ENCODE measurements around the gene PAM. TPM values are rescaled to one million over a fixed set of nuclear protein-coding genes. Genes with fewer than 3 reads are reported as not detected.
"Not testable (repeated sequence)": the region's sequence is repeated elsewhere in the genome, so short reads cannot be mapped to it uniquely, and the experiment has no call there.

Gene PAM
- total and polyA plus RNA-seq, 2 donors, result 22.1 to 76.3 TPM

- H3K36me3 ChIP-seq (ENCODE audit: control insufficient read depth in 2 of 2, insufficient read depth in 2 of 2, low read length in 1 of 2), result no peaks in the 10 kb centered on the region
- no peaks in the 10 kb centered on the region for H3K9me3 ChIP-seq (ENCODE audit: control insufficient read depth in 2 of 2, insufficient read depth in 1 of 2, low read length in 1 of 2)
- 97% methylated on average over 3 of the region's 3 CpGs for WGBS
- no peak overlapping the region for H3K4me3 ChIP-seq (ENCODE audit: low read length in 2 of 2)
- DNase-seq (ENCODE audit: low read depth in 6 of 9, low spot score in 9 of 9), result no peak
- no peaks in the 10 kb centered on the region for H3K27me3 ChIP-seq (ENCODE audit: control insufficient read depth in 2 of 2, insufficient read depth in 1 of 2, low read length in 1 of 2)
- no peaks in the 10 kb centered on the region for H3K4me1 ChIP-seq (ENCODE audit: control insufficient read depth in 2 of 2, insufficient read depth in 2 of 2, low read length in 2 of 2)
- no peak overlapping the region for H3K27ac ChIP-seq (ENCODE audit: low read depth in 1 of 2, low read length in 1 of 2)
Measured at GRCh38 chr5:102770803-102771202, 15.7 kb downstream of the PAM start.

GRCh38 chr5:102771435-102771834, 16.3 kb downstream of the PAM start:
- Histone ChIP-seq H3K9me3 (ENCODE audit: control insufficient read depth in 2 of 2, insufficient read depth in 1 of 2, low read length in 1 of 2) (no peaks in the 10 kb centered on the region), H3K36me3 (ENCODE audit: control insufficient read depth in 2 of 2, insufficient read depth in 2 of 2, low read length in 1 of 2) (no peaks in the 10 kb centered on the region), H3K4me3 (ENCODE audit: low read length in 2 of 2) (no peak overlapping the region), H3K27ac (ENCODE audit: low read depth in 1 of 2, low read length in 1 of 2) (no peak overlapping the region), H3K27me3 (ENCODE audit: control insufficient read depth in 2 of 2, insufficient read depth in 1 of 2, low read length in 1 of 2) (no peaks in the 10 kb centered on the region), H3K4me1 (ENCODE audit: control insufficient read depth in 2 of 2, insufficient read depth in 2 of 2, low read length in 2 of 2) (no peaks in the 10 kb centered on the region)
- no peak for DNase-seq (ENCODE audit: low read depth in 6 of 9, low spot score in 9 of 9)

- 95% methylated on average over 1 of the region's 1 CpG for WGBS
- Histone ChIP-seq H3K36me3 (ENCODE audit: control insufficient read depth in 2 of 2, insufficient read depth in 2 of 2, low read length in 1 of 2) (no peaks in the 10 kb centered on the region), H3K27me3 (ENCODE audit: control insufficient read depth in 2 of 2, insufficient read depth in 1 of 2, low read length in 1 of 2) (no peaks in the 10 kb centered on the region), H3K27ac (ENCODE audit: low read depth in 1 of 2, low read length in 1 of 2) (no peak overlapping the region), H3K4me1 (ENCODE audit: control insufficient read depth in 2 of 2, insufficient read depth in 2 of 2, low read length in 2 of 2) (no peaks in the 10 kb centered on the region), H3K4me3 (ENCODE audit: low read length in 2 of 2) (no peak overlapping the region), H3K9me3 (ENCODE audit: control insufficient read depth in 2 of 2, insufficient read depth in 1 of 2, low read length in 1 of 2) (no peaks in the 10 kb centered on the region)
- no peak for DNase-seq (ENCODE audit: low read depth in 6 of 9, low spot score in 9 of 9)
Measured at GRCh38 chr5:102772273-102772672, 17.2 kb downstream of the PAM start.

- DNase-seq (ENCODE audit: low read depth in 6 of 9, low spot score in 9 of 9), result no peak
- no peak overlapping the region for H3K4me3 ChIP-seq (ENCODE audit: low read length in 2 of 2)
- no peaks in the 10 kb centered on the region for H3K36me3 ChIP-seq (ENCODE audit: control insufficient read depth in 2 of 2, insufficient read depth in 2 of 2, low read length in 1 of 2)
- WGBS, result 74% methylated on average over 1 of the region's 1 CpG
- H3K27ac ChIP-seq (ENCODE audit: low read depth in 1 of 2, low read length in 1 of 2), result no peak overlapping the region
- no peaks in the 10 kb centered on the region for H3K4me1 ChIP-seq (ENCODE audit: control insufficient read depth in 2 of 2, insufficient read depth in 2 of 2, low read length in 2 of 2)
- no peaks in the 10 kb centered on the region for H3K27me3 ChIP-seq (ENCODE audit: control insufficient read depth in 2 of 2, insufficient read depth in 1 of 2, low read length in 1 of 2)
- H3K9me3 ChIP-seq (ENCODE audit: control insufficient read depth in 2 of 2, insufficient read depth in 1 of 2, low read length in 1 of 2), result no peaks in the 10 kb centered on the region
Measured at GRCh38 chr5:102773133-102773532, 18.0 kb downstream of the PAM start.

GRCh38 chr5:102775756-102776155, 20.7 kb downstream of the PAM start:
- not testable (repeated sequence) for H3K9me3 ChIP-seq (ENCODE audit: control insufficient read depth in 2 of 2, insufficient read depth in 1 of 2, low read length in 1 of 2); H3K4me1 ChIP-seq (ENCODE audit: control insufficient read depth in 2 of 2, insufficient read depth in 2 of 2, low read length in 2 of 2); H3K27ac ChIP-seq (ENCODE audit: low read depth in 1 of 2, low read length in 1 of 2); H3K4me3 ChIP-seq (ENCODE audit: low read length in 2 of 2); DNase-seq (ENCODE audit: low read depth in 6 of 9, low spot score in 9 of 9); H3K36me3 ChIP-seq (ENCODE audit: control insufficient read depth in 2 of 2, insufficient read depth in 2 of 2, low read length in 1 of 2); H3K27me3 ChIP-seq (ENCODE audit: control insufficient read depth in 2 of 2, insufficient read depth in 1 of 2, low read length in 1 of 2)

GRCh38 chr5:102777099-102777498, 22.0 kb downstream of the PAM start:
- H3K27me3 ChIP-seq (ENCODE audit: control insufficient read depth in 2 of 2, insufficient read depth in 1 of 2, low read length in 1 of 2), result no peaks in the 10 kb centered on the region
- no peaks in the 10 kb centered on the region for H3K36me3 ChIP-seq (ENCODE audit: control insufficient read depth in 2 of 2, insufficient read depth in 2 of 2, low read length in 1 of 2)
- H3K9me3 ChIP-seq (ENCODE audit: control insufficient read depth in 2 of 2, insufficient read depth in 1 of 2, low read length in 1 of 2), result no peaks in the 10 kb centered on the region
- H3K4me3 ChIP-seq (ENCODE audit: low read length in 2 of 2), result no peak overlapping the region
- DNase-seq (ENCODE audit: low read depth in 6 of 9, low spot score in 9 of 9), result no peak
- H3K4me1 ChIP-seq (ENCODE audit: control insufficient read depth in 2 of 2, insufficient read depth in 2 of 2, low read length in 2 of 2), result no peaks in the 10 kb centered on the region
- H3K27ac ChIP-seq (ENCODE audit: low read depth in 1 of 2, low read length in 1 of 2), result no peak overlapping the region

GRCh38 chr5:102778478-102778877, 23.4 kb downstream of the PAM start:
- no peak for DNase-seq (ENCODE audit: low read depth in 6 of 9, low spot score in 9 of 9)
- Histone ChIP-seq H3K36me3 (ENCODE audit: control insufficient read depth in 2 of 2, insufficient read depth in 2 of 2, low read length in 1 of 2) (no peaks in the 10 kb centered on the region), H3K4me3 (ENCODE audit: low read length in 2 of 2) (no peak overlapping the region), H3K27me3 (ENCODE audit: control insufficient read depth in 2 of 2, insufficient read depth in 1 of 2, low read length in 1 of 2) (no peaks in the 10 kb centered on the region), H3K9me3 (ENCODE audit: control insufficient read depth in 2 of 2, insufficient read depth in 1 of 2, low read length in 1 of 2) (no peaks in the 10 kb centered on the region), H3K27ac (ENCODE audit: low read depth in 1 of 2, low read length in 1 of 2) (no peak overlapping the region), H3K4me1 (ENCODE audit: control insufficient read depth in 2 of 2, insufficient read depth in 2 of 2, low read length in 2 of 2) (no peaks in the 10 kb centered on the region)
- 89% methylated on average over 3 of the region's 3 CpGs for WGBS

GRCh38 chr5:102781359-102781758, 26.3 kb downstream of the PAM start:
- Histone ChIP-seq H3K9me3 (ENCODE audit: control insufficient read depth in 2 of 2, insufficient read depth in 1 of 2, low read length in 1 of 2) (no peaks in the 10 kb centered on the region), H3K27ac (ENCODE audit: low read depth in 1 of 2, low read length in 1 of 2) (no peak overlapping the region), H3K4me1 (ENCODE audit: control insufficient read depth in 2 of 2, insufficient read depth in 2 of 2, low read length in 2 of 2) (no peaks in the 10 kb centered on the region), H3K36me3 (ENCODE audit: control insufficient read depth in 2 of 2, insufficient read depth in 2 of 2, low read length in 1 of 2) (no peaks in the 10 kb centered on the region), H3K27me3 (ENCODE audit: control insufficient read depth in 2 of 2, insufficient read depth in 1 of 2, low read length in 1 of 2) (no peaks in the 10 kb centered on the region), H3K4me3 (ENCODE audit: low read length in 2 of 2) (no peak overlapping the region)
- DNase-seq (ENCODE audit: low read depth in 6 of 9, low spot score in 9 of 9), result no peak

GRCh38 chr5:102781786-102782185, 26.7 kb downstream of the PAM start:
- Histone ChIP-seq H3K27me3 (ENCODE audit: control insufficient read depth in 2 of 2, insufficient read depth in 1 of 2, low read length in 1 of 2) (no peaks in the 10 kb centered on the region), H3K36me3 (ENCODE audit: control insufficient read depth in 2 of 2, insufficient read depth in 2 of 2, low read length in 1 of 2) (no peaks in the 10 kb centered on the region), H3K9me3 (ENCODE audit: control insufficient read depth in 2 of 2, insufficient read depth in 1 of 2, low read length in 1 of 2) (no peaks in the 10 kb centered on the region), H3K4me3 (ENCODE audit: low read length in 2 of 2) (no peak overlapping the region), H3K27ac (ENCODE audit: low read depth in 1 of 2, low read length in 1 of 2) (no peak overlapping the region), H3K4me1 (ENCODE audit: control insufficient read depth in 2 of 2, insufficient read depth in 2 of 2, low read length in 2 of 2) (no peaks in the 10 kb centered on the region)
- 92% methylated on average over 5 of the region's 5 CpGs for WGBS
- DNase-seq (ENCODE audit: low read depth in 6 of 9, low spot score in 9 of 9), result no peak

- DNase-seq (ENCODE audit: low read depth in 6 of 9, low spot score in 9 of 9), result no peak
- Histone ChIP-seq H3K4me1 (ENCODE audit: control insufficient read depth in 2 of 2, insufficient read depth in 2 of 2, low read length in 2 of 2) (no peaks in the 10 kb centered on the region), H3K27ac (ENCODE audit: low read depth in 1 of 2, low read length in 1 of 2) (no peak overlapping the region), H3K9me3 (ENCODE audit: control insufficient read depth in 2 of 2, insufficient read depth in 1 of 2, low read length in 1 of 2) (no peaks in the 10 kb centered on the region), H3K4me3 (ENCODE audit: low read length in 2 of 2) (no peak overlapping the region), H3K27me3 (ENCODE audit: control insufficient read depth in 2 of 2, insufficient read depth in 1 of 2, low read length in 1 of 2) (no peaks in the 10 kb centered on the region), H3K36me3 (ENCODE audit: control insufficient read depth in 2 of 2, insufficient read depth in 2 of 2, low read length in 1 of 2) (no peaks in the 10 kb centered on the region)
- 51% methylated on average over 3 of the region's 3 CpGs for WGBS
Measured at GRCh38 chr5:102782217-102782872, 27.2 kb downstream of the PAM start.
